Measurements from ENCODE around the gene TTLL5.

The TTLL5 gene, protein sequence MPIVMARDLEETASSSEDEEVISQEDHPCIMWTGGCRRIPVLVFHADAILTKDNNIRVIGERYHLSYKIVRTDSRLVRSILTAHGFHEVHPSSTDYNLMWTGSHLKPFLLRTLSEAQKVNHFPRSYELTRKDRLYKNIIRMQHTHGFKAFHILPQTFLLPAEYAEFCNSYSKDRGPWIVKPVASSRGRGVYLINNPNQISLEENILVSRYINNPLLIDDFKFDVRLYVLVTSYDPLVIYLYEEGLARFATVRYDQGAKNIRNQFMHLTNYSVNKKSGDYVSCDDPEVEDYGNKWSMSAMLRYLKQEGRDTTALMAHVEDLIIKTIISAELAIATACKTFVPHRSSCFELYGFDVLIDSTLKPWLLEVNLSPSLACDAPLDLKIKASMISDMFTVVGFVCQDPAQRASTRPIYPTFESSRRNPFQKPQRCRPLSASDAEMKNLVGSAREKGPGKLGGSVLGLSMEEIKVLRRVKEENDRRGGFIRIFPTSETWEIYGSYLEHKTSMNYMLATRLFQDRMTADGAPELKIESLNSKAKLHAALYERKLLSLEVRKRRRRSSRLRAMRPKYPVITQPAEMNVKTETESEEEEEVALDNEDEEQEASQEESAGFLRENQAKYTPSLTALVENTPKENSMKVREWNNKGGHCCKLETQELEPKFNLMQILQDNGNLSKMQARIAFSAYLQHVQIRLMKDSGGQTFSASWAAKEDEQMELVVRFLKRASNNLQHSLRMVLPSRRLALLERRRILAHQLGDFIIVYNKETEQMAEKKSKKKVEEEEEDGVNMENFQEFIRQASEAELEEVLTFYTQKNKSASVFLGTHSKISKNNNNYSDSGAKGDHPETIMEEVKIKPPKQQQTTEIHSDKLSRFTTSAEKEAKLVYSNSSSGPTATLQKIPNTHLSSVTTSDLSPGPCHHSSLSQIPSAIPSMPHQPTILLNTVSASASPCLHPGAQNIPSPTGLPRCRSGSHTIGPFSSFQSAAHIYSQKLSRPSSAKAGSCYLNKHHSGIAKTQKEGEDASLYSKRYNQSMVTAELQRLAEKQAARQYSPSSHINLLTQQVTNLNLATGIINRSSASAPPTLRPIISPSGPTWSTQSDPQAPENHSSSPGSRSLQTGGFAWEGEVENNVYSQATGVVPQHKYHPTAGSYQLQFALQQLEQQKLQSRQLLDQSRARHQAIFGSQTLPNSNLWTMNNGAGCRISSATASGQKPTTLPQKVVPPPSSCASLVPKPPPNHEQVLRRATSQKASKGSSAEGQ (N-terminal part only)

DNA sequence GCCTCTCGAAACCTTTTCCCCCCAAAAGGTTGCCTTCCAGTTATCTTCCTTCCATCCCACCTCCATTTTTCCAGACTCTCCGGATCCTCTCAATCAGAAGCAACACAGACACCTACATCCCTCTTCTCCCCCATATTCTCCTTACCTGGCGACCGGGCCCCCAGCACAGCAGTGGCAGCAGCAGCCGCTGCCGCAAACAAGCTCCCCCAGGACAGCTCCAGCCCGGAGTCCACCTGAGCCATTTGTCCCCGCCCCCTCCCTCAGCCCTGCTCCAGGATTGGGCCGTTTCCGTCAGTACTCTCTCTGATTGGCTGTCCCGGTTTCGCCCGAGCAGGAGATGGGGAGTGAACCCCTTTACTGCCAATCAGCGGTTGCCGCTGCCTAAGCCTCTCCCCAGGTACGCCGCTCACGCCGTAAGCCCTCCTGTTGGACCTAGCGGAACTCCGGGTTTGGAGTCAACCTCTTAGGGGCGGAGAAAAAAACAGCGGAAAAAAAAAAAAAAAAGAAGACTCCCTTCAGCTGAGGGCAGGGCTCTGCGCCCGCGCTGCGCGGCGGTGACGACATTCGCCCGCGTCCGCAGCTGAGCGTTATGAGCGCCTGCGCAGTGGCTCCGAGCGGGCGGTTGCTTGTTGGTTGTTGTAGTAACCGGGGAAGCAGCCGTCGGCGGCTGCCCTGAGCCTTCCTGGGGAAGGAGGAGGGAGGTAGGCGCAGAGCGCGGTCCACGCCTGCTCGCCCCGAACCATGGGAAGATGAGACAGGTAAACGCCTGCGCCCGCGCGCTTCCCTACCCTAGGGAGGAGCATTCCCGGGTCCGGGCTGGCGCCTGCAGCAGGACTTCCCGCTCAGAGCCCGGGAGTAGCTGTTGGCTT, at the start of gene TTLL5, which contains the start of gene ERG28:
Gene TTLL5 (plus strand): TSS at position 617 of the 869 bp plus-strand sequence. CDS start 1,904 bp downstream, outside the sequence.
Gene ERG28 (minus strand): TSS at position 247 of the 869 bp plus-strand sequence. CDS start 3,374 bp downstream, outside the sequence.
- DNase-seq (ENCODE audit: low read depth, low spot score): peak; percentile 96

DNA sequence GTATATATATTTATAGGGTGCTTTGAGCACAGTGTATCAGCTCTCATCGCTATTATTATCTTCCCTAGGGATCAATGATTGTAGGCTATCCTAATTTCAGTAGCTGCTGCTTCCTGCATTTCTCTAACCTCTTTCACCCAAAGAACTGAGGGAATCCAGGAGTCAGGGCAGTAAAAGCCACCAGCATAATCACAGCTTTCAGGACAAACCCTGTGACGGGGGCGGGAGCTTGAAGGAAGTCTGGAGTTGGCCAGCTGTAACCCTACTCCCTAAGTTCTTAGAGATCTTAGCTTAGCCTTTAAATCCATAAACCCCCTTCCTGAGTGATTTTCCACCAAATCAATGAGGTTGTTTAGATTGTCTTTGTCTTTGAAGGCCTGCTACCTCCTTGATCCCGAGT, 48.9 kb upstream of the TTLL5 start:
- no peak for DNase-seq (ENCODE audit: low read depth, low spot score)

DNA sequence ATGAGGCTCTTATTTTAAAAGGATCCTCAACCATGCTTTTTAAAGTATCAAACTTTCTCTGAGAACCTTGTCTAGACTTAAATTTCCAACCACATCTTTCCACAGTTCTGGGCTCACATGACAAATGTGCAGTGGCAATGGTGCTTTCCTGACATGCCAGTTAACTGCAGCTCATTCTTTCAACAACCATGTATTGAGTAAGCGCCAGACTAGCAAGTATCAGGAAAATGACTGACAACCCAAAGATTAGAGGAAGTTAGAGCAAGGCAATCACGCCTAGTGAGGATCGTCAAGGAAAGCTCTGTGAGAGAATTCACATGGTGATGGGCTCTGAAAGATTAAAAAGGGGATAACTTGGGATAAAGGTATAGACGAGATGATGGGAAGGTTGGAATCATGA, 46.9 kb upstream of the TTLL5 start:
- DNase-seq (ENCODE audit: low read depth, low spot score): no peak

DNA sequence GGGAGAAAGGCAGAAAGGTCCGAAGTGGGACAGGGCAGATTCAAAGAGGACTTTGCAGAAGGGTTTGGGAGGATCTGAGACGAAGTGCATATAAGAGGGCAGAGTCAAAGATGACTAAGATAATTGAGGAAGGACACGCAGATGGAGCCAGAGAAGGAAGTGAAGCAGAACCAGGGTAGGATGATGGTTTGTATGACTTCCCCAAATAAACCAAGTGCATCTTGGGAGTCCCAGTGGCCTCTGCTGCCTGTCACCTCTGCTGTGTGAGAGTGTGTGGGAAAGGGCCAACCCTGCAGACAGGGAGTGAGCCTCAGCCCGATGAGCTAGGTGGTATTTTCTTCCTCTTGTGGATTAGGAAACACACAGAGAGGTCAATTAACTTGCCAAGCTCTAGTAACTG, 45.8 kb upstream of the TTLL5 start:
- no peak for DNase-seq (ENCODE audit: low read depth, low spot score)

DNA sequence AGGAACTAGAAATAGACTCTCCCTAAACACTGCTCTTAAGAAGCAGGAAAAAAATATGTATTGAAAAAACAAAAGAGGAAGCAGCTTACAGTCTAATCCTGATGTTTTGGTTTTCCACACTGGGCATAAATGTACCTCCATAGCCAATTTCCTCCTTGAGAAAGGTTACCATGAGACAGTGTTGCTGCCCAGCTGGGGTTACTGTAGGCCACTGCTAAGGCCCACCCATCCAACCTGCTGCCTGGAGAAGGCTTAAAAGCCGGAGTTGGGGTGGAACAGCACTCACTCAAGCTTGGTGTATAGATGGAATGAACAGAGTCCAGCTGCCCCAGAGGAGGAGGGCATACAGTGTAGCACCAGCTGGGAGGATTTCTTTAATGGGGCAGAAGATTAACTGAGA, 41.5 kb upstream of the TTLL5 start:
- no peak for DNase-seq (ENCODE audit: low read depth, low spot score)

DNA sequence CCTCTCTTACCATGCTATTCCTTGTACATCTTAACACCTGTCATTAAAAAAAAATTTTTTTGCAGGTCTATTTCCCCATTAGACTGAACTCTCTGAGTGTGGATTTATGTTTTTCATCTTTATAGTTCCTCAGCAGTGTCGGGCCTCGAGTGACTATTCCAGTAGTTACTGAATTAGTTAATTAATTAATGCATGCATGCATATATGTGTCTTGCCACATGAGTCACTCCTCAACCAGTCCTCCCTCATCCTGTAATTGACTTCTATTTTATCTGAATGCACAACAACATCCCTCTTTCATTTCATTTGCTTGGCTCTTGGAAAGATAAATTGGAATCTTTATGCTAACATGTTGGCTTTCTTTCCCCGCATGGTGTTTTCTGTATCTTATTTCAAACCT, 36.0 kb upstream of the TTLL5 start:
- DNase-seq (ENCODE audit: low read depth, low spot score): no peak

DNA sequence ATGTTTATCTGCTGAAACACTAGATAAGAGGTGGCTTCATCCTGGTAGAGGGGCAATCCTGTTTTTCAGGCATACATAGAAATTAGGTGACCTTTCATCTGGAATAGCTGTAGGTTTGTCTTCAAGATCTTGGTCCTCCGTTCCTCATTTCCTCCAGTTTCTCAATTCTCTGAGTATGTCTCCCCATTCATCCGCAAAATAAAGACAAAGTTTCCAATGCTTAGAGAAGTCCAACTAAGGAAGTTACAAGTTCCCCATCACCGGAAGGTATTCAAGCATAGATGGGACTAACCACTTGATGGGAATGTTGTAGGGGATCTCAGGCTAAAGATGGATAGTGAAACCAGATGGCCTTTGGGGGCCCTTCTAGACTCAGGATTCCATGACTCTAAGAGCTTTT, 34.6 kb upstream of the TTLL5 start:
- no peak for DNase-seq (ENCODE audit: low read depth, low spot score)

DNA sequence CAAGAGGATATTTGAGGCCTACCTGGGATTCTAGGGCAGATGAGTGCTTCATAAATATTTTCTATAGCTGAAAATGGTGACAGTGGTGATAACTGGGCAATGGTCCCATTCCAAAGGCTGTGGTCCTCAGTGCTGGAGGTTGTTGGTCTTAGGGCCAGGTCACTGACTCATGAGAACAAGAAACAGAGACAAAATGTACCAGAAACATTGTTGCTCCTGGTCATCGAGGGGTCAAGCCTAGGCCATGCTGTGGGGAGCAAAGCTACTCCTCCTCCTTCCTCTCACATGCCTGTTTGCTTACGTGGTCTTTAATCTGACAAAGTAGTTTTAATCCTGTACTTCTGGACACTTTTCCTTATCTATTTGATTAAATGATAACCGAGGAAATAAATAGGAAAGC, 34.2 kb upstream of the TTLL5 start:
- no peak for DNase-seq (ENCODE audit: low read depth, low spot score)

DNA sequence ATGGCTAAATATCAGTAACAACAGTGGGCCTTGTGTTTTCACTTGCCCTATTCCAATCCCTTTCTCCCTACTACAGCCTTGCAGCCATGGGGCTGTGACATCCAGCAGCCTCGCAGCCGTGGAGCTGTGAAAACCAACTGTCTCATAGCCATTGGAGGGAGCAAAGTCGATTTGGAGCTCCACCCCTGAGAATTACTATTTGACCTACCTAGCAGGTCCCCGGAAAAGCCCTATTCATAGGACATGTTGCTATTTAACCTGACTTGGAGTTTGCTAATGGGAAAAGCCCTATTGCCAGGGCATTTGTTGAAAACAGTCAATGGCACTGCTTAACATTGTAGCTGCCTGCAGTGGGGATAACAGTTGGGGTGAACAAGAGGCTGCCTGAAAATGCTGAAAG, 33.6 kb upstream of the TTLL5 start:
- DNase-seq (ENCODE audit: low read depth, low spot score): no peak

DNA sequence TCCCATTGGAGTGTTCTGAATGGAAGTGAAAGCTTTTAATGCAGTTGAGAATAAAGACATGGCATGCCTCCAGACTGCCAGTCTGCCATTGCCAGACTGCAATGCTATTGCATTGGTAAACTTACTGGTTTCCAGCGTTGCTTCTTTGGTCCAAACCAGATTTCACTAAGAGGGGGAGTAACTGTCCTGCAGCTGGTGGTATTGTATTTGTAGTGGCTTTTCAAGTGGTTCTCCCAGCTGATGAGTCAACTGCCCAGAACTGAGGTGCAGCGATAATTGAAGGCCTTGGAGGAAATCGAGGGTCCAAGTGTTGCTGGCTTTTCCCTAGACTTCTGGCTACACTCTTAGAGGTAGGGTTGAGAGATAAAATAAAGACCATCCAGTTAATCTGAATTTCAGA, 32.2 kb upstream of the TTLL5 start:
- no peak for DNase-seq (ENCODE audit: low read depth, low spot score)

DNA sequence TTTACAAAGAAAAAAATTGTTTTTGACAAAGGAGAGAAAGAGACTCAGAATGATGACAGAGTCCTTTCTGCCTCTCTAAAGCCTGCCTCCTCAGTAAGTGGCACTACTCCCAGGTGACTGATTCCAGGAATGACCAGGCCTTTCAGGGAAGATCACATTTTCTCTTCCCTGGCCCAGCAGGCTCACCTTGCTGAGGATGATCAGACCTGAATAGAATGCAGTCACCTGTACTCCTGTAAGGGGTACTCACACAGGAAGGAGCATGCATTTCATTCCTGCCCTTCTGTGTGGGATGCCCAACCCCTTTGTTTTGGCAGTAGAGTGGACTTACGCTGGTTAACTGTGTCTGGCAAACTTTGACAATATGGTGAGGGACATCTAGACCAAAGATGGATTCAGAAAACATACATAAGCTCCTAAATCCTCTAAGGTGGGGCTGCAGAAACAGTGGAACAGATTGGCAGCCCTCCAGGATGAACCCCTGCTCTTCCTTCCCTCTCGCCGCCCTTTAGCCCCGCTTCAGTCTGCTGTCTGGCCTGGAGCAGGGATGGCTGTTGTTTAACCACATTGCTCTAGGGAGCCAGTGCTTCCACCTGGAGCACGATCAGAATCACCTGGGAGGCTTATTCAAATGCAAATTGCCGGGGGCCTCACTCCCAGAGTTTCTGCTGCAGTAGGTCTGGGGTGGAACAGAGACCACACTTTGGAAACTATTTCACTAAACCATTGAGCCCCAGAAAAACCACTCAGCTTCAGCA, 30.2 kb upstream of the TTLL5 start:
- DNase-seq (ENCODE audit: low read depth, low spot score): no peak

DNA sequence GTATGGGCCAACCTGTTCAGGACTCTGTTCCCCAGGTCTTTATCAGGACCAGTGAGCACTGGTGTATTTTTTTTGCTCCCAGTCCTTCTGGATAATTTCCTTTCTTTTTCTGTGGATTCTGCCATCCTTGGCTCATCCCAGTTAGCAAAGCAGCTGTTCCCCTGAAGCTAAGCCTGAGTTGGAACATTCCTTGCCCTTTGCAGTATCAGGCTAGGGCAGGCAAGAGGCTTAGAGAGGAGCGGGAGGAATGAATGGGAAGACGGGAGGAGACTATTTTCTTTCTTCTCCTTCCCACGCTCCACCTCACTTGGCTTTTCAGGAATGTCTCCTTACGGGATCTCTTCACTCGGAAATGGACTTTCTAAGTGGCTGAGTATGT, 29.6 kb upstream of the TTLL5 start:
- DNase-seq (ENCODE audit: low read depth, low spot score): no peak

DNA sequence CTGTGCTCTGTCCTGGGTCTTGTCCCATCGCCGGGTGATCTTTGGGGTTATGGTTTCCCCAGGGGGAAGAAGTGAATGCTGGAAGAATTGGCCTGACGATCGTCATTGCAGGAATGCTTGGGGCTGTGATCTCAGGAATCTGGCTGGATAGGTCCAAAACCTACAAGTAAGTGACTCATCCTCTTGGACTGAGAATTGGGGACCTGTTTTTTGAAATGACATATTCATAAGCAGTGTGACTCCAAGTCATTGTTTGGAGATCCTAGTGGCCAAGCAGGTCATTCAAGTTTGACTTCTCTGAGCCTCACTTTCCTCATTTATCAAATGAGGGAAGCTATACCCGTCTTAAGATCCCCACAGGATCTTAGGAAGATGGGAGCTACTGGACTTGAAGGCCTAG, 26.2 kb upstream of the TTLL5 start:
- no peak for DNase-seq (ENCODE audit: low read depth, low spot score)

DNA sequence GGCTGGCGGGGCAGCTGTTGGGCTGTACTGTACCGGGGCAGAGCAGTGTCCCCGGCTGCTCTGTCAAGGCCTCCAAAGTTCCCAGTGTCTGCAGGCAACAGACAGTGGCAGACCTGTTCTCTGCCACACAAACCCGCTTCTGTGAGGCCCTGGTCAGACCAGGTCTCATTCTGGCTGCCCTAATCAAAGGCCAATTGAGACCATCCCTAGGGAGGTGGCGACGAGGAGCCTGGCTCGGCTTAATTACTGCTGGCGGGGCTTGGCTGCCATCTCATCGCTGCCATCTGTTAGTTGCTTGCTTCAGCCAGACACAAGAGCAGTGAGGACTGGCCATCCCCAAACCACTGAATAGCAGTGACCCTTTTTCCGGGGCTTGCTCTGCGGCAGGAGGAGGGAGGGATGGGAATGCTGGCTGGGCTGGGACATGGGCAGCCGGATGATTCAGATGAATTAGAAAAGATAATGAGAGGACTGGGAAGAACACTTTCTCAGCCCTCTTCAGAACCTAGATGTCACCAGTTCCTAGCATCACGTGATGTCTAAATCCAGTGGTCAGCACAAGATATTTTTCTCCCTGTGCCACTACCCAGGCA, 24.9 kb upstream of the TTLL5 start:
- DNase-seq (ENCODE audit: low read depth, low spot score): no peak

DNA sequence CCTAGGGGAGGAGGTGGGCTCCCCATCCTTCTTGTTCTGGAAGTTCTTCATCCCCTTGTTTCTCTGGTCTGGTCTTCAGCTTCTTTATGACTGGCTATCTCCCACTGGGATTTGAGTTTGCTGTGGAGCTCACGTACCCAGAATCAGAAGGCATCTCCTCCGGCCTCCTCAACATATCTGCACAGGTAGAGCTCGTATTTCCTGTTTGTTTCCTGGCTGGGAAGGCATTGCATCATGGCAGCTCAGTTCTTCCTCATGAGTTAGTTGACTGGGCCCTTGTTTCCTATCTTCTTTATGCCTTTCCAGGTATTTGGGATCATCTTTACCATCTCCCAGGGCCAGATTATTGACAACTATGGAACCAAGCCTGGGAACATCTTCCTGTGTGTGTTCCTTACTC, 20.2 kb upstream of the TTLL5 start:
- no peak for DNase-seq (ENCODE audit: low read depth, low spot score)

DNA sequence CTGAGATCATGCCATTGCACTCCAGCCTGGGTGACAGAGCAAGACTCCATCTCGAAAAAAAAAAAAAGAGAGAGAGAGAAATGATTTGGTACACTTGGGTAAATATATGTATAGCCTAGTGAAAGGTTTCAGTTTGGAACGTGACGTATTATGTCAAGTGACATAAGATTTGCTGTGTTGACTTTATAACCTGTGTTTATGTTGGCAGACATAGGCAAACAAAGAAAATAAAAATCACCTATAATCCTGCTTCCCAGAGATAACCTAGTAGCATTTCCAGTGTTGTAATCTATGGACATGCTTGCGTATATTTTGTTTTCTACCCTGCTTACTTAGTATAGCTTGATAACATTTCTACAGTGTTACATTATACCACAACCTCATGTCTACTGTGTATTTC, 17.1 kb upstream of the TTLL5 start:
- DNase-seq (ENCODE audit: low read depth, low spot score): no peak

DNA sequence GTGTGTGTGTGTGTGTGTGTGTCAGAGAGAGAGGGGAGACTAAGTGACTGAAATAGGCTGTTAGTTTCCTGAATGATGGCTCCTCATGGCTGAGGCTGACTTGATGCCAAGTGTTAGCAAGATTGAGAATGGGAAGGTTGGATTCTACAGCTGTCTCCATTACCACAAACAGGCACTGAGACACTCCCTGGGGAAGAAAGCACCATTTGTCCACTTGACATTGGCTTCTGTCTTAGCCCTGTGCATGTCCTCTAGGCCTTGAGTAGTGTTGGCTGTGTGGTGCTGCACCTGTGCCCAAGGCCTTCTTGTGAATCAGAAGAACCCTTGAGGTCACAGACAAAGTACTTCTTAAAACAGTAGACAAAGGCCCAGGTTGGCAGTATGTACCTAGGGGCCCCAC, 16.0 kb upstream of the TTLL5 start:
- no peak for DNase-seq (ENCODE audit: low read depth, low spot score)

DNA sequence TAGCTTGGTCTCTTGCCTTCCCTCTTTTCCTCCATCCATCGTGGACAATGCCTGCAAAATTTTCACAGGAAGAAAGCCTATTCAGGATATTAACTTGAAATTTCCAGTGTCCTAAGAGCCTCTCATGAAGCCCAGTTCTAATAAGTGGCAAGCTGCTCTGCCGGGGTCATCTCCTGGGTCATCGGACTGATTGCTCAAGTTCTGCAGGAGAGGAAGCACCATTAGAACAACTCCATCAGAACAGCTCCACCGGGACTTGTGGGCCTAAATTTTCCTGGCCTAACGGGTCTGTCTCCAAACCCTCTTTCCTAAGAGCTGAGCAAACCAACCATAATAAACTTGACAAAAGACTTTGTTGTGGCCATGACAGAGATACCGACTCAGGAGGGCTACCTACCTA, 14.3 kb upstream of the TTLL5 start:
- DNase-seq (ENCODE audit: low read depth, low spot score): no peak

DNA sequence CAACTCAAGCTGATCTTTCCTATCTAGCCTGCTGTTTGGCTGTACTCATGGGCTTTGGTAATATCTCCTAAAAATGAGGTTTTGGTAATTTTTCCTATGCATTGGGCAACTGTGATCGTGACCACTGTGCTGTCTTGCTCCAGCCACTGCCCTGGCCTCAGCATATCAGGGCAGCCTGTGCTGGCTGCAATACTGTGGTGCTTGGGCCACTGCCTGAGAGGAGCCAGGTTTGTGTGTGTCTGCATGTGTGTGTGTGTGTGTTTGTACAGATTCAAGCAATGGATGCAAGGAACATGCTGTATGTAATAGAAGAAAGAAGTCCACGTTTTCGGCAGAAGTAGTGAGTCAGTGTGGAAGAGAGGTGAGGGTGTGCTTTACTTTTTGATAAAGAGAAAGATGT, 13.4 kb upstream of the TTLL5 start:
- no peak for DNase-seq (ENCODE audit: low read depth, low spot score)

Measured in smooth muscle cell of the brain vasculature (primary cell).